HepG2 (cell line): ENCODE data around the gene MFSD11. TPM values are rescaled to one million over a fixed set of nuclear protein-coding genes. Genes with fewer than 3 reads are reported as not detected.

Experiments used
- ASH2L ChIP-seq: fragments of 300-600, 200-600 bp; sonication (generic); IDR thresholded peaks from 2 replicates; pipeline ENCODE4 v1.7.0; 2017; ENCODE audit warnings: low read depth, mild to moderate bottlenecking, moderate library complexity, mixed read lengths, low read length; ENCODE audit not compliant: insufficient read length
- BCL3 ChIP-seq: sonication (generic); formaldehyde crosslinking; IDR thresholded peaks from 2 replicates; pipeline ENCODE4 v1.5.1; 2020; ENCODE audit warnings: mild to moderate bottlenecking, missing genetic modification reagents, moderate library complexity
- FOXO4 ChIP-seq: sonication (generic); formaldehyde crosslinking; conservative IDR thresholded peaks from 2 replicates; pipeline ENCODE4 v1.8.1; 2023; ENCODE audit warnings: missing genetic modification reagents
- GABPB1 ChIP-seq: IDR thresholded peaks from 2 replicates; pipeline ENCODE4 v1.6.1; 2016; ENCODE audit warnings: mild to moderate bottlenecking, missing genetic modification reagents, moderate library complexity, missing compliant biosample characterization
- RNF219 ChIP-seq: sonication (generic); formaldehyde crosslinking; IDR thresholded peaks from 2 replicates; pipeline ENCODE4 v1.5.0; 2020; ENCODE audit warnings: mild to moderate bottlenecking, missing genetic modification reagents
- TBX3 ChIP-seq: fragments of 450-650 bp; IDR thresholded peaks from 2 replicates; pipeline ENCODE4 v1.6.1; 2017; ENCODE audit warnings: antibody characterized with exemption, mild to moderate bottlenecking, inconsistent platforms, borderline replicate concordance
- ZBTB1 ChIP-seq: sonication (generic); formaldehyde crosslinking; IDR thresholded peaks from 2 replicates; pipeline ENCODE4 v1.4.0; 2020; ENCODE audit warnings: missing genetic modification reagents, borderline replicate concordance
- ZBTB20 ChIP-seq: sonication (generic); formaldehyde crosslinking; IDR thresholded peaks from 2 replicates; pipeline ENCODE4 v1.8.1; 2023; ENCODE audit warnings: missing genetic modification reagents, low read depth, mild to moderate bottlenecking, borderline replicate concordance
- polyA plus RNA-seq, 8 experiments: library from polyadenylated mRNA; depleted of rRNA in 3 of 8; stranded (reverse) in 7 of 8; unstranded in 1 of 8; fragments of >200 nt; fragmentation: Illumina TruSeq in 4 of 8; extraction: Trizol in 4 of 8; gene quantifications; 2 replicates each; pipeline versions ENCODE4 v1.2.1 to v1.2.3, GENCODE V29; 2011 to 2016; ENCODE audit warnings: low read depth in 4 of 8, missing spikeins in 1 of 8, mixed read lengths in 1 of 8; ENCODE audit not compliant: insufficient read depth in 1 of 8
- total RNA-seq, 5 experiments: library from RNA; depleted of rRNA; stranded (reverse); fragments of >200 nt; fragmentation: Illumina TruSeq; extraction: Trizol; gene quantifications; 2 replicates each; pipeline ENCODE4 v1.2.3, GENCODE V29; 2016; ENCODE audit warnings: low read depth in 1 of 5
- TF ChIP-seq, protein P1 (sequence below): sonication (generic); formaldehyde crosslinking; IDR thresholded peaks from 2 replicates; pipeline ENCODE4 v1.4.0; 2020; ENCODE audit warnings: mild to moderate bottlenecking, missing genetic modification reagents

The MFSD11 gene
- total and polyA plus RNA-seq, 2 of the 13 experiments (the other 11 are each of a cell fraction or from before 2014, with no cell fraction given): 26.1 to 36.3 TPM

DNA sequence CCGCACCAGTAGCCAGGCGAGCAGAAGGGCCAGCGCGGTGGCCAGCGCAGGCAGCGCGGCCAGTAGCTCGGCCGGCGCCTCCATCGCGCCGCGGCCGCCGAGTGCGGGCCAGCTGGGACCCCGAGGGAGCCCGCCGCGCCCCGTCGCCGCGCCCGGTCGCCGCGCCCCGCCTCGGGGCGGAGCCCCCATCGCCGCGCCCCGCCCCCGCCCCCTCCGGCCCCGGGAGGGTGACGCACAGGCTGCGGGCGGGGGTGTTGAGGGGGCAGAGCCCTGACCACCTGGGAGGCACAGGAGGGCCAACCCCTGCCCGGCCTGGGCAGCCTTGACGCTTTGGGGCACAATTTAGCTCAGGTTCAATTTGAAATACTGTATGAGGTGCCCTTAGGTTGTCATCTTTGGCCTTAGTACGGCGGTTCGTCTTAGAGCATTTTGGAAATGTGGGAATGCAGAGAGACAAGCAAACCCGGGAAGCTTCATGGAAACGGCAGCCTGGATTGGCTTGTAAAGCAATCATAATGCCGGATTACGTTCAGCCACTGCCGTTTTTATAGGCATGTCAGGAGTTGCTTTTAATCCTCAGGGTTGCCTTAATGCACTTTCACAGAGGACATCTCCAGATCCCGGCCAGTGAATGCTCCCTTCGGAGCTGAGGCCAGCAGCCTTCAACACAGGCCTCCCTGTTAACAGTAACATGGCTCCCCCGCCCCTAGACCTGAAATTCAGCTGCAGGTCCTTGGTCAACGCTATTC is 26.9 kb upstream of the MFSD11 start, which contains the start of gene MXRA7 (continued):
- TF ChIP-seq, protein P1, sequence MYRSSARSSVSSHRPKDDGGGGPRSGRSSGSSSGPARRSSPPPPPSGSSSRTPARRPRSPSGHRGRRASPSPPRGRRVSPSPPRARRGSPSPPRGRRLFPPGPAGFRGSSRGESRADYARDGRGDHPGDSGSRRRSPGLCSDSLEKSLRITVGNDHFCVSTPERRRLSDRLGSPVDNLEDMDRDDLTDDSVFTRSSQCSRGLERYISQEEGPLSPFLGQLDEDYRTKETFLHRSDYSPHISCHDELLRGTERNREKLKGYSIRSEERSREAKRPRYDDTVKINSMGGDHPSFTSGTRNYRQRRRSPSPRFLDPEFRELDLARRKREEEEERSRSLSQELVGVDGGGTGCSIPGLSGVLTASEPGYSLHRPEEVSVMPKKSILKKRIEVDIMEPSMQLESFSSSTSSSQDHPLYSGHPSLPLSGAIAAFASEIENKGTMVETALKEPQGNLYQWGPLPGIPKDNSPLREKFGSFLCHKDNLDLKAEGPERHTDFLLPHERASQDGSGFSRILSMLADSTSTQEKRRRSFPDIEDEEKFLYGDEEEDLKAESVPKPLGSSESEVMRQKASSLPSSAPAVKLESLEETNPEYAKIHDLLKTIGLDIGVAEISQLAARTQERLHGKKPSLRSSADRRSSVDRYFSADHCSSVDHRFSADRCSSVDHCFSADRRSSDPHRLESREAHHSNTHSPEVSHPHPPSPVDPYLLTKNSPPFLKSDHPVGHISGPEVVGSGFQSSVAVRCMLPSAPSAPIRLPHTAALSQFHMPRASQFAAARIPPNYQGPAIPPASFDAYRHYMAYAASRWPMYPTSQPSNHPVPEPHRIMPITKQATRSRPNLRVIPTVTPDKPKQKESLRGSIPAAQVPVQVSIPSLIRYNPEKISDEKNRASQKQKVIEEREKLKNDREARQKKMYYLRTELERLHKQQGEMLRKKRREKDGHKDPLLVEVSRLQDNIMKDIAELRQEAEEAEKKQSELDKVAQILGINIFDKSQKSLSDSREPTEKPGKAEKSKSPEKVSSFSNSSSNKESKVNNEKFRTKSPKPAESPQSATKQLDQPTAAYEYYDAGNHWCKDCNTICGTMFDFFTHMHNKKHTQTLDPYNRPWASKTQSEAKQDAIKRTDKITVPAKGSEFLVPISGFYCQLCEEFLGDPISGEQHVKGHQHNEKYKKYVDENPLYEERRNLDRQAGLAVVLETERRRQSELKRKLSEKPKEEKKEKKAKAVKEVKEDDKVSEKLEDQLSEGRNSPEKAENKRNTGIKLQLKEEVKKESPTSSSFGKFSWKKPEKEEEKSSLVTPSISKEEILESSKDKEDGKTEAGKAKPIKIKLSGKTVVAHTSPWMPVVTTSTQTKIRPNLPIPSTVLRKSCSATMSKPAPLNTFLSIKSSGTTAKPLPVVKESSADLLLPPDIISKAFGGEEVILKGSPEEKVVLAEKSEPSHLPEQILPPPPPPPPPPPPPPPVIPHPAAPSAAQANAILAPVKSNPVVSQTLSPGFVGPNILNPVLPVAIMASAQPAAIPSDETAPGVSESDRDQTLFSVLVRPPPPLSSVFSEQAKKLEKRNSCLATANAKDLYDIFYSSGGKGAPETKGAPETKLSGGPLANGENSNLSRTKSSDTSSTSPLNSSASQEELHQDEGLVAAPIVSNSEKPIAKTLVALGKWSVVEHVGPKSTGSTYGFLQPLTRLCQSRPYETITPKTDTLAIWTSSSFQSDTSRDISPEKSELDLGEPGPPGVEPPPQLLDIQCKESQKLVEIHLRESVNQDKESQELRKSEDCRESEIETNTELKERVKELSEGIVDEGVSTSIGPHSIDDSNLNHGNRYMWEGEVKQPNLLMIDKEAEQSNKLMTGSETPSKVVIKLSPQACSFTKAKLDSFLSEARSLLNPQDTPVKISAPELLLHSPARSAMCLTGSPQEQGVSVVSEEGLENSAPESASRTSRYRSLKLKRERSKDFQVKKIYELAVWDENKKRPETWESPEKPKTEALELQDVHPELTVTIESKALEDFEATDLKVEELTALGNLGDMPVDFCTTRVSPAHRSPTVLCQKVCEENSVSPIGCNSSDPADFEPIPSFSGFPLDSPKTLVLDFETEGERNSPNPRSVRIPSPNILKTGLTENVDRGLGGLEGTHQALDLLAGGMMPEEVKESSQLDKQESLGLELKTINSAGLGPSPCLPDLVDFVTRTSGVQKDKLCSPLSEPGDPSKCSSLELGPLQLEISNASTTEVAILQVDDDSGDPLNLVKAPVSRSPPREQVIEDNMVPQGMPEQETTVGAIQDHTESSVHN: no peak
- TF ChIP-seq BCL3 (CRISPR knock-in tag) (no peak), TBX3 (no peak), GABPB1 (CRISPR knock-in tag) (peak; percentile 47), ZBTB1 (CRISPR knock-in tag) (no peak), ASH2L (no peak), RNF219 (CRISPR knock-in tag) (no peak), ZBTB20 (CRISPR knock-in tag) (peak; percentile 55; the same call in 1 of the 2 replicates), FOXO4 (CRISPR knock-in tag) (no peak)
